Stimulated activated CD8-positive, alpha-beta memory T cell treated with anti-CD3 and anti-CD28 coated beads, Interleukin-4, amount 100 ng/mL, for 24 hours (primary cell): ENCODE data around the gene TCP11X2.
"Not testable (repeated sequence)": the region's sequence is repeated elsewhere in the genome, so short reads cannot be mapped to it uniquely, and the experiment has no call there.

ENCODE experiments used
- DNase-seq: peaks from one replicate; pipeline ENCODE4 v3.0.0-alpha.2; 2020; ENCODE audit warnings: low read depth

TCP11X2 gene

GRCh38 chrX:102471762-102472220, at the start of gene TCP11X2:
Gene TCP11X2 (minus strand): TSS chrX:102471812.
- DNase-seq: not testable (repeated sequence)

- DNase-seq: no peak
Observed at GRCh38 chrX:102517326-102517725, 45.7 kb upstream of the TCP11X2 start.

GRCh38 chrX:102515975-102516941, 44.6 kb upstream of the TCP11X2 start, which contains the start of gene TMSB15A:
Gene TMSB15A (minus strand): TSS chrX:102516739.
- DNase-seq: peak; percentile 48

- DNase-seq: no peak
Observed at GRCh38 chrX:102514536-102514935, 42.9 kb upstream of the TCP11X2 start.

- no peak for DNase-seq
Observed at GRCh38 chrX:102498732-102499131, 27.1 kb upstream of the TCP11X2 start.

GRCh38 chrX:102491766-102492165, 20.2 kb upstream of the TCP11X2 start:
- DNase-seq: no peak

GRCh38 chrX:102478765-102479164, 7.2 kb upstream of the TCP11X2 start:
- DNase-seq: not testable (repeated sequence)

GRCh38 chrX:102470215-102470614, 1.4 kb downstream of the TCP11X2 start:
- not testable (repeated sequence) for DNase-seq

- not testable (repeated sequence) for DNase-seq
Observed at GRCh38 chrX:102458615-102459014, 13.0 kb downstream of the TCP11X2 start.

- DNase-seq: not testable (repeated sequence)
Observed at GRCh38 chrX:102439908-102440307, 31.7 kb downstream of the TCP11X2 start, which contains the start of gene NXF2B. Gene NXF2B (minus strand): TSS chrX:102440008. CDS start chrX:102380036, 59,972 bp downstream.

- DNase-seq: not testable (repeated sequence)
Observed at GRCh38 chrX:102414493-102414892, 57.1 kb downstream of the TCP11X2 start.
